Dedifferentiated amniotic fluid mesenchymal stem cell (primary cell): ENCODE measurements around the gene HIRIP3.
"Not testable (repeated sequence)": the region's sequence is repeated elsewhere in the genome, so short reads cannot be mapped to it uniquely, and the experiment has no call there.

Experiments
- DNase-seq: peaks from one replicate; pipeline ENCODE4 v3.0.0-alpha.2; 2016; ENCODE audit errors: extremely low spot score

The HIRIP3 gene

GRCh38 chr16:29959821-29960220, 35.6 kb downstream of the HIRIP3 start:
- DNase-seq: not testable (repeated sequence)

- DNase-seq: no peak
Observed at GRCh38 chr16:29959293-29959692, 36.1 kb downstream of the HIRIP3 start.

GRCh38 chr16:29958756-29959155, 36.7 kb downstream of the HIRIP3 start:
- no peak for DNase-seq

- no peak for DNase-seq
Observed at GRCh38 chr16:29951625-29952365, 43.6 kb downstream of the HIRIP3 start.

- no peak for DNase-seq
Observed at GRCh38 chr16:29950806-29951461, 44.5 kb downstream of the HIRIP3 start.

- no peak for DNase-seq
Observed at GRCh38 chr16:29947897-29948296, 47.5 kb downstream of the HIRIP3 start.

- peak; percentile 97 for DNase-seq
Observed at GRCh38 chr16:29943846-29944799, 51.3 kb downstream of the HIRIP3 start.
